ENCODE measurements around the gene KATNA1.
"Not testable (repeated sequence)": the region's sequence is repeated elsewhere in the genome, so short reads cannot be mapped to it uniquely, and the experiment has no call there.

The KATNA1 gene

DNA sequence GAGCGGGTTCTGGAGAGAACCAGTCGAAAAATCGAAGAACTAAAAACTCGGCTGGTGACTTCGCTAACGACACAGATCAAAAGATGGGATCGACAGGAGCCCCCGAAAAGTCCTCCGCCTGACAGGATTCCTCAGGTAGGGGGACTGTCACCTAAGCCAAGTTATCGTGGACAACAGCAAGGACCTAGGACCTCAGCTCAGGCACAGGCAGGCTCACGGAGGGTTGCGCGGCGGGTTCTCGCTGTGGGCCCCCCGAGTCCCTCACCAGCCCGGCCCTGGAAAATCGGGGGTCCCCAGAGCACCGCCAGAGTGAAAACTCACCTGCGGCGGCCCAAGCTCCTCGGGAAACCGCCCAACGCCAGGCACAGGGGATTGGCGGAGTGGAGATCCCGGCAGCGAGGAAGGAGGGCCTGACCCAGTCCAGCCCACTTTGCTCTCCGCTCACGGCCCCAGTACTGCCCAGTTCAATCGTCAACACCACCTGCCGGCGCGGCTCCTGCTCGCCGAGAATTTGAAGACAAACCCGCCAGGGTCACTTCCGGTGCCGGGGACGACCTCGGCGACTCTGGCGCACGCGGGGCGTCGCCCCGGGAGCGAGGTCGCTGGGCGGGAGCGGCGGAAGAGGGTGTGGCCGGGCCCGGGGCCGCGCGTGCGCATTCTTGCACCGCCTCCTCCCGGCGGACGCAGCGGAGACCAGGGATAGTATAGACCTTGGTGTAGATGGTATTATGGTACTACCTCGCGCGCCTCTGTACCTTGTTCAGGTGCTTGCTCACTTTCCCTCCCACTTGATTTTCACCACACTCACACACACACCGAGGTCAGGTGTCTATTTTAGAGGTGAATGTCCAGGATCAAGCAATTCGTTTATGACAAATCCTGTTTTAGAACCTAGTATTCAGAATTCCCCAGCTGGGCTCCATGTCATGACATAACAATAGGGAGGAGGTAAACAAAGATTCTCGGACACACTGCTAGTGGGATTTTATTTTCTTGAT is at the start of gene KATNA1:
Gene KATNA1 (minus strand): TSS at position 567 of the 998 bp plus-strand sequence. CDS start 10,167 bp downstream, outside the sequence.
- DNase-seq (ENCODE audit: low read depth): peak; percentile 78

DNA sequence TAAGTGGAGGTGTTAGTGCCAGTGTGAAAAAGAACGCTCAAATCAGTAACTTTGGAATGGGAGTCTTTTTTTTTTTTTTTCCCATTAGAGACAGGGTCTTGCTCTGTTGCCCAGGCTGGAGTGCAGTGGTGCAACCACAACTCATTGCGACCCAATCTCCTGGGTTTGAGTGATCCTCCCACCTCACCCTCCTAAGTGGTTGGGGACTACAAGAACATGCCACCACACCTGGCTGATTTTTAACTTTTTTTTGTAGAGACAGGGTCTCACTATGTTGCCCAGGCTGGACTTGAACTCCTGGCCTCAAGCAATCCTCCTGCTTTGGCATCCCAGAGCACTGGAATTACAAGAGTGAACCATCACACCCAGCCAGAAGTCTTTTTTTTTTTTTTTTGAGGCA is 49.7 kb upstream of the KATNA1 start:
- no peak for DNase-seq (ENCODE audit: low read depth)

DNA sequence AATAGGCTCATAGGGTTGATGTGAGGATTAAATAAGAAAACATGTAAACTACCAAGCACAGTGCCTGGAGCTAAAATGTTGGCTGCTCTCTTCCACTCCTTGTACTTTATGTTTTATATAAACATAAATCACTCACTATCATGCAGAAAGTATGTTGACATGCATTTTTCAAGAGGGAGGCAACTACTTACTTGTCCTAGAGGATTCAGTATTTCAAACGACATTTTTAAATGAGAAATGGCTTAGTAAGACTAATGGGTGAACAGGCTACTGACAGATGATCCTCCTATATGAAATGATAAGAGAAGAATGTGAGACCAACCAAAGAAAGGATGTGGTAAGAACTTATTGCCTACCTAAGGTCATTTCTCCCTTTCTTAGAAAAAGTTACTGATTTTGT is 48.4 kb upstream of the KATNA1 start:
- no peak for DNase-seq (ENCODE audit: low read depth)

DNA sequence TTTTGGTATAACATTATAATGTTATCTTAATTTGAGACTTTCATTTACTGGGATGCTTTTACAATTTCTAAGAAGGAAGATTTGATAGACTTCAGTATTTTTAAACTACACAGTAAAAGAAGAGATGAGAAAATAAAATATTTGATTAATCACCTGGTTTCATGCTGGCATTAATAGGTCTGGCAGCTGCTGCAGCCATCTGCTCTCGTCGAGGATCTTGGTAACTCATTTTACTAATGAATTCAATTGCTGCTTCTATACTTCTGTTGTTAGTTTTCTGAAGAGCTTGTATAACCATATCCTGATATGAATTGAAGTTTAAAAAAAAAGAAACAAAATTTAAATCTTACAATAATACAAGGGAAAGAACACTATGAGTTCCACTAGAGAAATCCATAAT is 46.4 kb upstream of the KATNA1 start:
- no peak for DNase-seq (ENCODE audit: low read depth)

DNA sequence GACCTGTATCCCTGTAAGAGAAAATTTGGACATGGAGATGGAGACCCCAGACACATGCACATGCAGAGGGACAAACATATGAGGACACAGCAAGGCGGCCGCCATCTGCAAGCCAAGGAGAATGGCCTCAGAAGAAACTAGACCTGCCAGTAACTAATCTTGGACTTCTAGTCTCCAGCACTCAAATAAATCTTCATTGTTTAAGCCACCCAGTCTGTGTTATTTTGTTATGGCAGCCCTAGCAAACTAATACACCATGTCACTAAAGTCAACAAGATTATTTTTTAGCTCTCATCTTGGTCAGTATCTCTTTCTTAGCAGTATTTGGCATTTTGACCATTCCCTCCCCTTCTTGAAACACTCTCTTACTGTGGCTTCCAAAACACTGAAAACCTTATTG is 42.7 kb upstream of the KATNA1 start:
- DNase-seq (ENCODE audit: low read depth): no peak

DNA sequence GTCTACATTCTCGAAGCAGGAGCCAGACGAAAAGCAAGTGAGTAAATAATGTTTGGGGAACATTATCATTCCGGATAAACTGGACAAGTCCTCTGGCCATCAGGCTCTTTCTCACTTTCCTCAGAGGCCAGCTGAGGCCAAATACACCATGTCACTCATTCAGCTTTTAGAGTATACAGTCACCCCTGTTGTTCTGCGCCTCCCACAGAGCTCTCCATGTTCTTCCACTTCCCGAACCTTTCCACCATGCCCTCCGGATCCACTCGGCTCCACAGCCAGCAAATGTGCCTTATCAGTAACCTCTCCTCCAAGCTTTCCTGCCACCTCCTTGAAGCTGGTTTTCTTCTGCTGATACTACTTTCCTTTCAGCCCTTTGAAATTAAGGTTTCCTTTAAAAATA is 37.7 kb upstream of the KATNA1 start:
- DNase-seq (ENCODE audit: low read depth): no peak

DNA sequence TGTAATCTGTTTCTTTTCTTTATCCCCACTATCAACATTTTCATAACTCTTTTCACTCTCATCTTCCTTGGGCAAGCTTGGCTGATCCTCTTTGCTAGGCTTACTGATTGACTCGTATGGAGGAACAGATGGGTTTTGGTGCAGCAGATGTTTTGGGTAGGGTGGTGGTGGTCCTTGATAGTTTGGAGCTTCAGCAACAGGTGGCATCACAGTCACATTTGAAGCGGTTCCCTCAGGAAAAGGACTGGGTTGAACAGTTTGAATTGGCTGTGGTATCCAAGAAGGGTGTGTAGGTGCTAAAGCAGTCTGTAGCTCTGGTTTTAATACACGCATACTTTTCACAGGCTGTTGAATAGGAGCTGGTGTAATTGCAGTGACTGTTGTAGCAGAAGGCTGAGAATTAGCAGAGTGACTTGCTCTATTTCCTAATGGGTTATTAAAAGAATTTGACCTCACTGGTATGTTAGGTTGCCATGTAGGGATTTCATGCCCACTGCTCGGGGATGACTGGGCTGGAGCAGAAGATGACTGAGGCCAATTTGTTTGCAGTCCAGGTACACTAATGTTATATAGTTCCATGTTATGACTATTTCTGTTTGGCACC is 34.8 kb upstream of the KATNA1 start:
- no peak for DNase-seq (ENCODE audit: low read depth)

DNA sequence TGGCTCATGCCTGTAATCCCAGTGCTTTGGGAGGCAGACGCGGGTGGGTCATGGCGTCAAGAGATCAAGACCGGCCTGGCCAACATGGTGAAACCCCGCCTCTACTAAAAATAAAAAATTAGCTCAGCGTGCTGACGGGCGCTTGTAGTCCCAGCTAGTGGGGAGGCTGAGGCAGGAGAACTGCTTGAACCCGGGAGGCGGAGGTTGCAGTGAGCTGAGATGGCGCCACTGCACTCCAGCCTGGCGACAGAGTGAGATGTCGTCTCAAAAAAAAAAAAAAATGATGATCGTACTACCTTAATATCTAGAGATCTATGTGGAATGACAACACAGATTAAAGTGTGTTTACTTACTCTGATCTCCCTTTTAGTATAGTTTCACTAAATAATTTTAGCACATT is 33.3 kb upstream of the KATNA1 start:
- DNase-seq (ENCODE audit: low read depth): not testable (repeated sequence)

DNA sequence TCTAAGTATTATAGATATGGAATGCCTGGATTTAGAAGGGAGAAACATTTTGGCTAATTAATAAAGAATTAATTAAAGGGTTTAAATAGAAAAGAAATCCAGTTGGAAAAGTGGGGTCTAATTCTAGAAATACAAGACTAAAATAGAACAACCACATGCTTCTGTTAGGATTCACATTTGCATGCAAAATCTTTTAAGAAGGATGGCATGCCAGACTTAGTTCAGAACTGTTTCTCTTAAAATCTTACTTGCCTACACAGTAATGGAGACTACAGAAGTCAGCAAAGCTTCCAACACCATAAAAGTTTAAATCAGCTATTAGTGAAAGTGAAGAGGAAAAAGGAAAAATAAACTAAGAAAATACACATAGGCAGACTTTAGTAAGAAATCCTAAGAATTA is 32.7 kb upstream of the KATNA1 start:
- no peak for DNase-seq (ENCODE audit: low read depth)

DNA sequence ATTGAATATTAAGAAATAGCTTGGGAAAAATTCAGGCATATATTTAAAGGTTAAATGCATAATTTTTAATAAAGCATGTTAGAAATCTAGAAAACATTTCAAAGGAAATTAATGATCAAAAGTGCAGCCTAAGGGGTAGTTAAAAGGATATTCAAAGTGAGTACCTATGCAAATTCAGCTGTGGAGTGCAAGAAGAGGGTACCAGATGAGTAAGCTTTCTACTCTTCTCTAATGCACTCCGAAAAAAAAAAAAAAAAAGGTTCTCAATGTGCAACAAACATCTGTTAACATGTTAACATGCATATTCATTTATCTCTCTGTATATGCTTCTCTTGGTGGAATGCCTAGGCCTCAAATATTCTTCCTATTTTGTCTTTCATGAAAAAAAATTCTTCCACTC is 32.0 kb upstream of the KATNA1 start:
- no peak for DNase-seq (ENCODE audit: low read depth)

DNA sequence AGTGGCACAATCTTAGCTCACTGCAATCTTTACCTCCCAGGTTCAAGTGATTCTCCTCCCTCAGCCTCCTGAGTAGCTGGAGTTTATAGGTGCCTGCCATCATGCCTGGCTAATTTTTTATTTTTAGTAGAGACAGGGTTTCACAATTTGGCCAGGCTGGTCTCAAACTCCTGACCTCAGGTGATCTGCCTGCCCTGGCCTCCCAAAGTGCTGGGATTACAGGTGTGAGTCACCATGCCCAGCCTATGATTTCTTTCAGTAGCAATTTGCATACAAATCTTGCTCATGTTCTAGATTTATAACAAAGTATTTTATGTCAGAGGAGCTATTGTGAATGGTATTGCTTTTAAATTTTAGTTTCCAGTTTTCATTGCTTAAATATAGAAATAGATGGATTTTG is 23.8 kb upstream of the KATNA1 start:
- not testable (repeated sequence) for DNase-seq (ENCODE audit: low read depth)

DNA sequence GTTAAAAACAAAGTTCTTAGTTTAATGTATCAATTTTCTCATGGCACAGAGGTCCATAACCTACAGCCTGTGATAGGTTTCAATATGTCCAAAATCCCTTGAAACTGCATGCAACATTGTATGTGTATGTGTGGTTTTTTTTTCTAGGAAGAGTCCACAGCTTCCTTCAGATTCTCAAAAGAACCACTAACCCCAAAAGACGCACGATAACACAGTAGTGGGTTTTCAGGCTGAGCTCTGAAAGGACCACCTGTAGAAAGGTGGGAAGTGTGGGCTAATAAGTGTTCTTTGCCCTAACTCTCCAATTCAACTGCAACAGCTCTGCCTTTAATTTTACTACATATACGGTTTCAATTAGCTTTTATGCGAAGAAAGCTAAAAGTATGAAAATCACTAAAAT is 11.5 kb upstream of the KATNA1 start:
- DNase-seq (ENCODE audit: low read depth): no peak

DNA sequence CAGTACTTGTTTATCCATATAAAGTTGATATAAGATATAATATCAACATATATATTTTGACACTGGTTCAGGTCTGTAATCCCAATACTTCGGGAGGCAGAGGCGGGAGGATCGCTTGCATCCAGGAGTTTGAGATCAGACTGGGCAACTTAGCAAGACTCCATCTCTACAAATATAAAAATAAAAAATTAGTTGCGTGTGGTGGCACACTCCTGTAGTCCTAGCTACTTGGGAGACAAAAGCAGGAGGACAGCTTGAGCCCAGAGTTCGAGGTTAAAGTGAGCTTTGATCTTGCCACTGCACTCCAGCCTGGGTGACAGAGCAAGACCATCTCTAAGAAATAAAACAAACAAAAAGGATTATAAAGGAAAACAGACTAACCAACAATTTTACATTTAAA is 8.9 kb upstream of the KATNA1 start:
- no peak for DNase-seq (ENCODE audit: low read depth)

DNA sequence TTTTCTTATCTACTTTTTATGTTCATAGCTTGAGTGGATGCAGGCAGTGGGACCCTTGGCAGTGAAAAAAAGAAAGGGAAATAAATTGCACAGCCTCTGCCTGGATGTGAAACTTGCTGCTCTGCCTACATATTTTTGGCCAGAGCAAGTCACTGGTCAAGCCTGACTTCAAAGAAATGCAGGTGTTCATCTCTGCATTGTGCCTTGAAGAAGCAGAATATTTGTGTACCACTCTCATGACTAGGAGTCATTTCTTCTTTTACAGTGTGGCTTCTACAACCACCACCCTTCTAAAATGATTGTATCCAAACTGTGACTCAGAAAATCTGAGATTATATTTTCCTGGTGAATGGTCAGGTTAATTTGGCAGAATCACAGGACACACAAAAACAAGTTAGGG is 2.5 kb upstream of the KATNA1 start:
- DNase-seq (ENCODE audit: low read depth): no peak

DNA sequence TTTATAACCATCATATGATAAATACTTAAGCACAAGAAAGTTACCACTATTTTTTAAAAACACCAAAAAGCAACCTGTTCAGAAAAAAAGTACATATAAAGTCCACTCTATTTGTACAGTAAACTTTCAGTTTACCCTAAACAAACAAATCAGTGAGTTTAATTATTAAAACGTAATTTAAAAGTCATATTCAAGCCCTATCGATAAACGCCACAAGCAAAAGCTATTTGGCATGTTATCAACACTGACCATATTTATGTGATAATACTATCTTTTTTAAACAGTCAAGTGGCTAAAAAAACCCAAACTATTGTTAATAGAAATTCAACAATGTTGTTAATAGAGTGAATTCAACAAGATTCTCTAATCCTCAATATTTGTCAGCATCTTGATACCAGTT is 1.9 kb downstream of the KATNA1 start:
- DNase-seq (ENCODE audit: low read depth): no peak

DNA sequence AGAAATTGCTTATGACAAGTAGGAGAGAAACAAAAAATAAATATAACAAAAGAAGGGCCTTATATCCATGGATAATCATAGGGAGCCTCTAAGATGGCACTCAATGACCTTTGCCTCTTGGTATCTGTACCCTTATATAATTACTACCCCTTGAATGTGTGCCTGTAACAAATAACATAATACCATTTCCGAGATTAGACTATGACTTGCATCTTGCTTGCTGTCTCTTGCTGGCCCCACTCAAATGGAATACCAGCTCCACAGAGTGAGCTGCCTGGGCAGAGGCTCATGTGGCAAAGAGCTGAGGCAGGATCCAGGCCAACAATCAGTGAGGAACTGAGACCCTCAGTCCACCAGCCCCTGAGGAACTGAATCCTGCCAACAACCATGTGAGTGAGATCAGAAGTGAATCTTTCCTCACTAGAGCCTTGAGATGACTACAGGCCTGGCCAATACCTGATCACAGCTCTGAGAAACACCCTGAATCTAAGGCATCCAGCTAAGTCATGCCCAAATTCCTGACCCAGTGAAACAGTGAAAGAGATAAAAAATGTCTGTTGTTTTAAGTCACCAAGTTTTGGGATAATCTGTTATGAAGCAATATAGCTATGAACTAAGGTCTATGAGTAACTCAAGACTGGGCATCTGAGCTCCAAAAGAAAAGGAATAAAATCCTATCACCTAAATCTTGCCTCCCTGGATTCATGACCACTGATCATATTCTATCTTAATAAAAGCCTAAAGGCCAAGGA is 5.5 kb downstream of the KATNA1 start:
- DNase-seq (ENCODE audit: low read depth): no peak

DNA sequence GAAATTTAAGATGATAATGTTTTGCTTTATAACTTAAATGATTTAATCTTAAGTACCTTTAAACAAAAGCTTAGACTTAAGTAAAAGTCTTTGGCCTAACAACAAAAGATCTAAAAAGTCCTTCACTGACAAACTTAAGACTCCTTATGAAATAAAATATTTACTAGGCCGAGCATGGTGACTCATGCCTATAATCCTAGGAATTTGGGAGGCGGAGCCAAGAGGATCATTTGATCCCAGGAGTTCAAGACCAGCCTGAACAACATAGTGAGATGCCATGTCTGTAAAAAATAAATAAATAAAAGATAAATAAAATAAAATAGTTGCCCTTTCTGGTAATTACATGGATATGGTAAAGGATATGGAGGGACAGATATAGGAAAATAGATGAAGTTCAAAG is 12.4 kb downstream of the KATNA1 start:
- DNase-seq (ENCODE audit: low read depth): no peak

DNA sequence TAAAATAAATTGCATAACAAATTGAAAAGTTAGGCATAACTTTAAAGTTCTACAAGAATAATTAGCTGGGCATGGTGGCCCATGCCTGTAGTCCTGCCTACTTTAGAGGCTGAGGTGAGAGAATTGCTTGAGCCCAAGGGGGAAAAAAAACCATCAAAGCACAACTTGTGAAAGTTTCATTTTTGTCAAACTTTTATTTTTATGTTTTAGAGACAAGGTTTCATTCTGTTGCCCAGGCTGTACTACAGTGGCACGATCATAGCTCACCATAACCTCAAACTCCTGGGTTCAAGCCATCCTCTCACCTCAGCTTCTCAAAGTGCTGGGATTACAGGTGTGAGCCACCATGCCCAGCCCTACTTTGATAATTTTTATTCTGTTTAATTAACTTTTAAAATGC is 14.2 kb downstream of the KATNA1 start:
- DNase-seq (ENCODE audit: low read depth): no peak

DNA sequence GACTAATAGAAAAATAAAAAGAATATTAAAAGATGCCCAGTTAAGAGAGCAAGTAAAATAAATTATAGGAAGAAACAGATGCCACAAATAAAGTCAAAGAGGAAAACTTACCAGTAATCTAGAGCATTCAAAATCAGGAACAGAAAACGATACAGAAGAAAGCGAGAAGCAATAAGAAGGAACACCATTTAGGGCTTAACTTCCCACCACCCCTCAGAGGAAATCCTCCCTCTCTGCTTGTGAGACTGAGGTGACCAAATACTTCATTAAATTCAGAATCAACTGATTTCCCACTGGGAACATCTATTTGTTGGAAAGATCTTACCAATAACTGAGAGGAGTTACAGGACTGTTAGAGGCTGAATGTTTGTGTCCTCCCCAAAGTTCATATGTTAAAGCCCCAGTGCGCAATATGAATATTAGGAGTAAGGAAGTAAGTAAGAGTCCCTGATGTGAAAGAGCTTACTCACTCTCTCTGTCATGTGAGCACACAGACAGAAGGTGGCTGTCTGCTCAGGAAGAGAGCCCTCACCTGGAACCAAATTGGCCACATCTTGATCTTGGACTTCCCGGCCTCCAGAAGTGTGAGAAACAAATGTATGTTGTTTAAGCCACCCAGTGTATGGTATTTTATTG is 19.5 kb downstream of the KATNA1 start:
- DNase-seq (ENCODE audit: low read depth): no peak

DNA sequence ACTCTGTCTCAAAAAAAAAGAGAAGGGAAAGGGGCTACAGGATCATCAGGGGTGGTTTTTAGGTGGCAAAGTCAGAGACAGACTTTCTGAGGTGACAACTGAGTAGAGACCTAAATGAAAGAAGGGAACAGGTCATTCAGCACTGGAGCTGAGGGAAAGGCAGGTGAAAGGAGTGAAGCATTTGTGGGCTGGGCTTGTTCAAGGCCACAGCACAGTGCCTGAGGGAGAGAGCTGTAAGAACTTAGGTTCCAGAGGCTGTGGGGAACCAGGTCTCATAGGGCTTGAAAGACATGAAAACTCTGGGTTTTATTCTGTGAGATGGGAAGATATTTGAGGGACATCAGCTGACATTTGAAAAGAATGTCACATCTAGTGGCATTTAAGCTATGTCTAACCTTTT is 20.8 kb downstream of the KATNA1 start:
- DNase-seq (ENCODE audit: low read depth): no peak

DNA sequence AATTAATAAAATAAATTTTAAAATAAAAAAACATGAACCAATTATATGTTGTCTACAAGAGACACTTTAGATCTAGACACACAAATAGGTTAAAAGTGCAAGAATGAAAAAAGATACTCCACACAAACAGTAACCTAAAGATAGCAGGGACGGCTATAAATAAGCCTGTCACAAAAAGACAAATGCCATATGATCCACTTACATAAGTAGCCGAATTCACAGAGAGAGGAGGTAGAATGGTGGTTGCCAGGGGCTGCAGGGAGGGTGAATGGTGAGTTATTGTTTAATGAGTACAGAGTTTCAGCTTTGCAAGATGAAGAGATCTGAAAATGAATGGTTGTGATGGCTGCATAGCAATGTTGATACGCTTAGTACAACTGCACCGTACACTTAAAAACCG is 32.7 kb downstream of the KATNA1 start:
- DNase-seq (ENCODE audit: low read depth): no peak

DNA sequence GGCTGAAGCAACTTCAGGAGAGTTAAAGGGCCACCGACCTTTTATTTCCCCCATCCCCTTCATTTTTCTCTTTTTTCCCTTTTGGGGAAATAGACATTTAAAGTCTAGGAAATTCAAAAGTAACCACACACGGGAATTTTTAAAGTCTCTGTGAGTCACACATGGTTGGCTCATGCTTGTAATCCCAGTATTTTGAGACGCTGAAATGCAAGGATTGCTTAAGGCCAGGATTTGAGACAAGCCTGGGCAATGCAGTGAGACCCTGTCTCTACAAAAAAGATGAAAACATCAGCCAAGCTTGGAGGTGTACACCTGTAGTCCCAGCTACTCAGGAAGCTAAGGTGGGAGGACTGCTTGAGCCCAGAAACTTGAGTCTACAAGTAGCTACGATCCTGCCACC is 34.2 kb downstream of the KATNA1 start:
- DNase-seq (ENCODE audit: low read depth): no peak
